Bone marrow (tissue), 2 donors: ENCODE measurements around the gene LRATD1.

ENCODE experiments used
- DNase-seq, 2 donors: peaks; one replicate each; lab custom pipeline; 2025; lab: John Stamatoyannopoulos, UW

Gene LRATD1

GRCh38 chr2:14633461-14634181 is 1.1 kb downstream of the LRATD1 start:
- DNase-seq = no peak

GRCh38 chr2:14634182-14634488 is 1.6 kb downstream of the LRATD1 start:
- DNase-seq = no peak

DNA sequence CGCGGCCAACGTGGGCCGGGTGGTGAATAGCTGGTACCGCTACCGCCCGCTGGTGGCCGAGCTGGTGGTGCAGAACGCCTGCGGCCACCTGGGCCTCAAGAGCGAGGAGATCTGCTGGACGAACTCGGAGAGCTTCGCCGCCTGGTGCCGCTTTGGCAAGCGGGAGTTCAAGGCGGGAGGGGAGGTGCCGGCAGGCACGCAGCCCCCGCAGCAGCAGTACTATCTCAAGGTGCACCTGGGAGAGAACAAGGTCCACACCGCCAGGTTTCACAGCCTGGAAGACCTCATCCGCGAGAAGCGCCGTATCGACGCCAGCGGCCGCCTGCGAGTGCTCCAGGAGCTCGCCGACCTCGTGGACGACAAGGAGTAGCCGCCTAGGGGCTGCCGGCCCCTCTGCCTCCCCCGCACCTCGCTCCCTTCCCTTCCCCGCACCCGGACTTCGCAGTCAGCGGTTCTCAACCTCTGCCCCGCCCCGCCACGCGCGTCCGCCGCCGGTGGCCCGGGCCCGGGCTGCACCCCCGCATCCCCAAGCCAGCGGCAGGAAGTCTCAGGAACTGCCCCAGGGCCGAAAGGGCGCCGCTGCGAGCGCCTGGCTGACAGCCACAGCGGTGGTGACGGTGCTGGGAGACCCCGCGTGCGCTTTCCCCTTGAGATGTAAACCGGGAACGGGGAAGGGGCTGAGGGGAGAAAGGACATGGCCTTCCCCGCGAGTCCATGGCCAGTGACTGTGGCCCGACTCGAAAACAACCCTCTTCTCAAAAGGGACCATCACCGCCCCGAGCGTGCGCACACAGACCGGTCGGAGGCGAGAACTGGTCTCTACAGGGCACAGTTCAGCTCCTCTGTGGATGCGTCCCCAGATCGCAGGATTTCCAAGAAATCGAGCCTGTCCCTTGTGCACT is 2.2 kb downstream of the LRATD1 start:
- no peak for DNase-seq

DNA sequence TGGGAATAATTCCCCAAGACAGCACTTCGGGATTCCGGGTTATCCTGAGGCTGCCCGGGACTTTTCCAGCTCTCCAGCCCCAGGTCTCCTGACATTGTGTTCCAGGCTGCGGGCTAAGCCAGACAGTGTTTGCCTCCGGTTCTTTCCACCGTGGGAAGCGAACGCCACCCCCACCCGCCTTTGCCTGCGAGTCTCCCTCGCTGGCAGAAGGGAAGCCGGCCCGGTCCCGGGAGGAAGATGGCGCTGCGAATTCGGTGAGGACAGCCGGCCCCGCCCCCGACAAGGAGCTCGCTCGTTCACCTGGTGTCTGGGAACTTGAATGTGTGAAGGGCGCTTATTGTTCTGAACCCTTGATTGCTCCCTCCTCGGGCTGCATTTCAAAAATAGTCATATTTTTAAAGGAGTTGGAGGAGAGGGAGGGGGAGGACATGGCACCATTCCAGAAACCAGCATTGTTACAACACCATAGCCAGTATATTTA is 2.9 kb downstream of the LRATD1 start:
- no peak for DNase-seq

DNA sequence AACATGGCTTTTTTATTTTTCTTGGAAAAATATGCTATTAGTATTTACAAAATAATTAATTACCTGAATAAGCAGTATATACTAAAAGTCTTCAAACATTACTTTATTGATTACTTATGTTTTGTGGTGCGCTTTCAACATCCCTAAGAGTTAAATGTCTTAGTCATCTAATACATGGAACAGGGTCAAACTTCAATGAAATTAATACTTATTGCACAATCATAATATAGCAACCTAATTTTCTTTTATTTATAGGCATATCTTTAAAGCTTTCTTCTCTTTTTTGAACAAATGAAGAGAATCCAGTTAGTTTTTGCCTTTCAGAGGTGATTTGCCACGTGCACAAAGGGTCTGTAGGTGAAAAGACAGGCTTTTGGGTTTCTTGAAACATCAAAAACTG is 6.0 kb downstream of the LRATD1 start:
- DNase-seq = no peak

- DNase-seq = no peak
Observed at GRCh38 chr2:14641116-14641515, 8.6 kb downstream of the LRATD1 start.

DNA sequence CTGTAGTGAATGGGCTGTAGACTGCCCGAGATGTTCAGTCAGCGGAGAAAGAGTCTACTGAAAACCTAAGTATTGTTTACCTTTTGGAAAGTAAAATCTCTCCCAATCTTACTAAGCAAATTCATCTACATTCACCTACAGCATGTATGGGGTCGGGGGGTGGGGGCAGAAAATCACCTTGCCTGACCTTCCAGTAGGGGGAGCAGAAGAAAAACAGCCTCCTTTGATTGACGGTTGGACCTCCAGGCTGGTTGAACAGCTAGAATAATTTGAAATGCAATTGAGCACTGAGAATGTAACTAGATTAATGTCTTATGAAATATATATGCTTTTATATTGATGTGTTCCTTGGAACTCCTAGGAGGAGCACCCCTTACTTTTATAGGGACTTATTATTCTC is 10.0 kb downstream of the LRATD1 start:
- no peak for DNase-seq

- no peak for DNase-seq
Observed at GRCh38 chr2:14647714-14648113, 15.2 kb downstream of the LRATD1 start.

GRCh38 chr2:14650066-14650465 is 17.5 kb downstream of the LRATD1 start:
- DNase-seq = no peak

- DNase-seq = no peak
Observed at GRCh38 chr2:14654835-14655282, 22.3 kb downstream of the LRATD1 start.

GRCh38 chr2:14656146-14656545 is 23.6 kb downstream of the LRATD1 start:
- no peak for DNase-seq

DNA sequence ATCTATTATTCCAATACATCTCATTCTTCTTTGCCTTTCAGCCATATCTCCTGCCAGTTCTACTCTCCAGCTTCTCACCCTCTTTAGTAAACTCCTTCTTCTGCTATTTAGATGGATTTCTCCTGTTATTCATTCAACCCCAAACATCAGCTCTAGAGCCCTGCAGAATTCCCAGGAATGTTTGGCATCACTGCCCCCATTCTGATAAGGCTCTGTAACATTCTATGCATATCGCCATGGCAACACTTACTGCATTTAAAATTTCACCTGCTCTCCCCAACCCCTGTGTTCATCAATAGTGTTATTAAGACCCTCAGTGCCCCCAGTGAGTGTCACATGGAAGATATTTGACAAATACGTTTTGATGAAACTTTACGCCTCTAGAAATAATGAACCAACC is 28.6 kb downstream of the LRATD1 start:
- no peak for DNase-seq

DNA sequence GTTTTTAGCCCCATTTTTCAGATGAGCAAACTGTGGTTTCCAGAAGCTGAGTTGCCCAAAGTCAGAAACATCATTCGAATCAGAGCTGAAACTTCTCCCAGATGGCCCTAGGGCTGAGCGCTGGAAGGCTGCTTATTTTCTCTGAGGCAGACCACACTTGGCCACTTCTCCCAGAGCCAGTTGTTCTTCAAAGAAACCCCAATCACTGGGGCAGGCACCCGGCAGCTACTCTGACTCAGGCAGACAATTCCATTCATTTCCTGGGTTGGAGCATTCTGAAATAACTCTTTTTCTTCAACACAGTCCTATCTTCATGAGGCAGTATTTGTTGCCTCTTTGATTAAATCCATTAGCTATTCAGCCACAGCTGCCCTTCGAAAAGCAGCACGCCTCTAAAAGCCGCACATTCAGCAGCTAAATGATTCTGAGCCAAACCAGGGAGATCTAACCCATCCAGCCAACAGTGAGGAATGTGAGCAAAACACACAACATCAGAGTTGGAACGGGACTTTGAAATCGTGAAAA is 40.9 kb downstream of the LRATD1 start:
- no peak for DNase-seq

GRCh38 chr2:14675489-14675888 is 43.0 kb downstream of the LRATD1 start:
- DNase-seq = no peak

DNA sequence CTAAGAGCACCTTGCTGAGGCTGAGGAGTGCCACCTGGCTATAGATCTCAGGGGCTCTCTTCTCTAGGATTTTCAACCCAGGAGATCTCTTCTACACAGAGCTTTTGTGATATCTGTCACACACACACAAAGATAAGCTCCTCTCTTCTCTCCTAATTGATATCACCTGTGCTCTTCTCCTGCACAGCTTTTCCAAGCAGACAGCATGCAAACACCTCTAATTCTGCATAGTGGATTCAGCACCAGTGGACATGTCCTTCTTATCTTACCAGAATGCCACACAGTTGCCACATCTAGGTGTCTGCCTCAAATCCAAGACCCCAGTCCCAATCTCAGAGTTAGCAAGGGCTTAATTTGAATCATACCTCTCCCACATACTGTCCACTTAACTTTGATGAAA is 43.9 kb downstream of the LRATD1 start:
- no peak for DNase-seq

- DNase-seq = no peak
Observed at GRCh38 chr2:14677039-14677438, 44.5 kb downstream of the LRATD1 start.

DNA sequence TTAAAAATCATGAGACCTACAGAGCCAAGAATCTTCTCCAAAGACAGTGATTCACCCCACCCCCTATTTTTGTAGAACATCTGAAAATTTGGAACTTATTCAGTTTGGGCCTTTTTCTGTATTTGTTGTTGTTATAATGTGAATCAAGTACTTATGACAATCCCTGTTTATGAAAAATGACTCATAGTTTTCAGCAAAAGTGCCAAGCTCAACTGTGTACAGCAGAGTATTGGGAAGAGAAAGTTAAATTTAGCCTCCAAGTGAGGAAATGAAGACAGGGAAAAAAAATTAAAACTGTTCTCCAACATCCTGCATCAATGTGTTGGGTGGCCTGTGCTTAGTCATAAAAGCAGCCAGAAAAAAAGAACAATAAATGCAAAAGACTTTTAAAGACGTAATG is 46.2 kb downstream of the LRATD1 start:
- DNase-seq = no peak

- no peak for DNase-seq
Observed at GRCh38 chr2:14681608-14682007, 49.1 kb downstream of the LRATD1 start.
